Measurements from ENCODE around the gene LRRC3C. TPM values are rescaled to one million over a fixed set of nuclear protein-coding genes. Genes with fewer than 3 reads are reported as not detected.

The LRRC3C gene
- total RNA-seq, 1 experiment from 2014 or later = not detected

- no peaks in the 10 kb centered on the region for H3K9me3 Mint-ChIP-seq (ENCODE audit: unreplicated experiment)
- peaks cover 4% of the 10 kb centered on the region; the same call in 1 of the 2 replicates for H3K4me1 ChIP-seq
- intact Hi-C loops (cut with micrococcal nuclease; ENCODE audit: unreplicated experiment) = no loop called here
- no peak for DNase-seq
- no peaks in the 10 kb centered on the region for H3K27me3 Mint-ChIP-seq (ENCODE audit: insufficient read depth, unreplicated experiment)
- H3K36me3 ChIP-seq (ENCODE audit: control insufficient read depth, insufficient read depth, low read length) = no peaks in the 10 kb centered on the region
- no peak for TF ChIP-seq CTCF (IDR thresholded peaks at IDR 0.05; ENCODE audit: insufficient read depth in 1 of 2, low read depth in 1 of 2, low read length in 1 of 2, severe bottlenecking in 1 of 2, unreplicated experiment in 1 of 2)
- no peaks in the 10 kb centered on the region for H3K36me3 Mint-ChIP-seq (ENCODE audit: insufficient read depth, unreplicated experiment)
- no peak overlapping the region for H3K27ac Mint-ChIP-seq (ENCODE audit: unreplicated experiment)
- H3K9me3 ChIP-seq = no peaks in the 10 kb centered on the region
- H3K4me3 Mint-ChIP-seq (ENCODE audit: unreplicated experiment) = no peak overlapping the region
- peaks cover 11% of the 10 kb centered on the region for H3K4me1 Mint-ChIP-seq (ENCODE audit: low read depth, unreplicated experiment)
- no peaks in the 10 kb centered on the region; the same call in 1 of the 2 replicates for H3K27me3 ChIP-seq (replicated peaks; ENCODE audit: control insufficient read depth, insufficient read depth, low read length)
- H3K4me3 ChIP-seq (ENCODE audit: low read depth, low read length) = no peak overlapping the region
- ChIA-PET CTCF (interaction anchor here (0.6 to 2.0 kb wide), 4 partner anchors 14 to 446 kb away, joined by 3 to 8 read pairs (median 4); partner anchors contain the start of gene PSMD3), POLR2A (interaction anchor here (0.5 kb wide), 1 partner anchor 15 kb away, joined by 4 read pairs; no protein-coding TSS in a partner anchor)
- no TSS peak for BruUV-seq (replicated peaks)
Observed at GRCh38 chr17:39938140-39938869, 10.8 kb downstream of the LRRC3C start.

GRCh38 chr17:39939106-39939505 is 11.6 kb downstream of the LRRC3C start:
- Mint-ChIP-seq H3K27me3 (ENCODE audit: insufficient read depth, unreplicated experiment) (no peaks in the 10 kb centered on the region), H3K27ac (ENCODE audit: unreplicated experiment) (no peak overlapping the region), H3K4me1 (ENCODE audit: low read depth, unreplicated experiment) (peaks cover 4% of the 10 kb centered on the region), H3K9me3 (ENCODE audit: unreplicated experiment) (no peaks in the 10 kb centered on the region), H3K36me3 (ENCODE audit: insufficient read depth, unreplicated experiment) (no peaks in the 10 kb centered on the region), H3K4me3 (ENCODE audit: unreplicated experiment) (no peak overlapping the region)
- H3K4me1 ChIP-seq = peaks cover 4% of the 10 kb centered on the region; the same call in 1 of the 2 replicates
- no TSS peak for BruUV-seq (replicated peaks)
- no peaks in the 10 kb centered on the region; the same call in 1 of the 2 replicates for H3K27me3 ChIP-seq (replicated peaks; ENCODE audit: control insufficient read depth, insufficient read depth, low read length)
- POLR2A ChIA-PET = no interaction called here
- H3K9me3 ChIP-seq = no peaks in the 10 kb centered on the region
- no peak overlapping the region for H3K4me3 ChIP-seq (ENCODE audit: low read depth, low read length)
- TF ChIP-seq CTCF (IDR thresholded peaks at IDR 0.05; ENCODE audit: insufficient read depth in 1 of 2, low read depth in 1 of 2, low read length in 1 of 2, severe bottlenecking in 1 of 2, unreplicated experiment in 1 of 2) = no peak
- CTCF ChIA-PET = interaction anchor here (0.6 to 2.0 kb wide), 3 partner anchors 14 to 447 kb away, joined by 3 to 8 read pairs (median 6); partner anchors contain the start of gene PSMD3
- no peaks in the 10 kb centered on the region for H3K36me3 ChIP-seq (ENCODE audit: control insufficient read depth, insufficient read depth, low read length)
- DNase-seq = no peak
- intact Hi-C loops (cut with micrococcal nuclease; ENCODE audit: unreplicated experiment) = no loop called here

GRCh38 chr17:39939588-39940419 is 12.3 kb downstream of the LRRC3C start:
- intact Hi-C loops (cut with micrococcal nuclease; ENCODE audit: unreplicated experiment) = no loop called here
- Histone ChIP-seq H3K4me1 (no peaks in the 10 kb centered on the region), H3K27me3 (replicated peaks; ENCODE audit: control insufficient read depth, insufficient read depth, low read length) (no peaks in the 10 kb centered on the region; the same call in 1 of the 2 replicates), H3K4me3 (ENCODE audit: low read depth, low read length) (no peak overlapping the region), H3K36me3 (ENCODE audit: control insufficient read depth, insufficient read depth, low read length) (no peaks in the 10 kb centered on the region), H3K9me3 (no peaks in the 10 kb centered on the region)
- no TSS peak for BruUV-seq (replicated peaks)
- Mint-ChIP-seq H3K27ac (ENCODE audit: unreplicated experiment) (no peak overlapping the region), H3K4me3 (ENCODE audit: unreplicated experiment) (no peak overlapping the region), H3K4me1 (ENCODE audit: low read depth, unreplicated experiment) (no peaks in the 10 kb centered on the region), H3K36me3 (ENCODE audit: insufficient read depth, unreplicated experiment) (no peaks in the 10 kb centered on the region), H3K27me3 (ENCODE audit: insufficient read depth, unreplicated experiment) (no peaks in the 10 kb centered on the region), H3K9me3 (ENCODE audit: unreplicated experiment) (no peaks in the 10 kb centered on the region)
- DNase-seq = peak in 1 of 2 experiments; percentile 39
- ChIA-PET POLR2A (no interaction called here), CTCF (interaction anchor here (1.4 to 2.0 kb wide), 2 partner anchors 41 to 74 kb away, joined by 3 to 8 read pairs; partner anchors contain the start of gene PSMD3)
- TF ChIP-seq CTCF (IDR thresholded peaks at IDR 0.05; ENCODE audit: insufficient read depth in 1 of 2, low read depth in 1 of 2, low read length in 1 of 2, severe bottlenecking in 1 of 2, unreplicated experiment in 1 of 2) = peak; percentile 34 to 75

Data from Caco-2 (cell line).